ENCODE data around the gene LIPC.

LIPC gene

DNA sequence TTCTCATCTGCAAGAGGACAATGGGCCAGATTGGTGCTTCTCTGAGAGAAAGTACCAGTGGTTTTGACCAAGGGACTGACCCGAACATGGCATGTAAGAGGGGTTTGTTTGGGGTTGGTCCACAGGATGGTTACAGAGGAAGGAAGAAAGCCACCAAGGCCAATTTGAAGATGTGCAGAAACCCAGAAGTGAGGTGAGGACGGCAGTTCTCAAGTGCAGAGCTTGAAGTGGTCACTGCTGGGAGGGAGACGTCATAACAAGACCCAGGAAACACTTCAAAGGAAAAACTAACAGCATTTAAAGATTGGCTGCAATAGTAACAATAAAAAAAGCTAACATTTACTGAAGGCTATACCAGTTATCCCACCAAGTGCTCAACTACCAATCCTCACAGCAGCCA is 29.1 kb downstream of the LIPC start:
- TF ChIP-seq MAX (IDR thresholded peaks at IDR 0.05) (no peak), CREB1 (IDR thresholded peaks at IDR 0.05; ENCODE audit: low read depth) (no peak), CEBPB (IDR thresholded peaks at IDR 0.05) (no peak), TEAD4 (IDR thresholded peaks at IDR 0.05) (no peak), NFIC (IDR thresholded peaks at IDR 0.05) (no peak), YY1 (IDR thresholded peaks at IDR 0.05; ENCODE audit: low read depth) (no peak), EGR1 (IDR thresholded peaks at IDR 0.05) (no peak), TAF1 (IDR thresholded peaks at IDR 0.05; ENCODE audit: low read depth) (no peak), RAD21 (IDR thresholded peaks at IDR 0.05; ENCODE audit: low read depth) (no peak), USF1 (IDR thresholded peaks at IDR 0.05) (no peak), EP300 (IDR thresholded peaks at IDR 0.05; ENCODE audit: borderline replicate concordance) (no peak), TCF12 (IDR thresholded peaks at IDR 0.05; ENCODE audit: low read depth) (no peak), ZBTB7A (IDR thresholded peaks at IDR 0.05; ENCODE audit: low read depth) (no peak), FOXM1 (IDR thresholded peaks at IDR 0.05; ENCODE audit: borderline replicate concordance, low read depth) (no peak)
- TF ChIP-seq, protein P1, sequence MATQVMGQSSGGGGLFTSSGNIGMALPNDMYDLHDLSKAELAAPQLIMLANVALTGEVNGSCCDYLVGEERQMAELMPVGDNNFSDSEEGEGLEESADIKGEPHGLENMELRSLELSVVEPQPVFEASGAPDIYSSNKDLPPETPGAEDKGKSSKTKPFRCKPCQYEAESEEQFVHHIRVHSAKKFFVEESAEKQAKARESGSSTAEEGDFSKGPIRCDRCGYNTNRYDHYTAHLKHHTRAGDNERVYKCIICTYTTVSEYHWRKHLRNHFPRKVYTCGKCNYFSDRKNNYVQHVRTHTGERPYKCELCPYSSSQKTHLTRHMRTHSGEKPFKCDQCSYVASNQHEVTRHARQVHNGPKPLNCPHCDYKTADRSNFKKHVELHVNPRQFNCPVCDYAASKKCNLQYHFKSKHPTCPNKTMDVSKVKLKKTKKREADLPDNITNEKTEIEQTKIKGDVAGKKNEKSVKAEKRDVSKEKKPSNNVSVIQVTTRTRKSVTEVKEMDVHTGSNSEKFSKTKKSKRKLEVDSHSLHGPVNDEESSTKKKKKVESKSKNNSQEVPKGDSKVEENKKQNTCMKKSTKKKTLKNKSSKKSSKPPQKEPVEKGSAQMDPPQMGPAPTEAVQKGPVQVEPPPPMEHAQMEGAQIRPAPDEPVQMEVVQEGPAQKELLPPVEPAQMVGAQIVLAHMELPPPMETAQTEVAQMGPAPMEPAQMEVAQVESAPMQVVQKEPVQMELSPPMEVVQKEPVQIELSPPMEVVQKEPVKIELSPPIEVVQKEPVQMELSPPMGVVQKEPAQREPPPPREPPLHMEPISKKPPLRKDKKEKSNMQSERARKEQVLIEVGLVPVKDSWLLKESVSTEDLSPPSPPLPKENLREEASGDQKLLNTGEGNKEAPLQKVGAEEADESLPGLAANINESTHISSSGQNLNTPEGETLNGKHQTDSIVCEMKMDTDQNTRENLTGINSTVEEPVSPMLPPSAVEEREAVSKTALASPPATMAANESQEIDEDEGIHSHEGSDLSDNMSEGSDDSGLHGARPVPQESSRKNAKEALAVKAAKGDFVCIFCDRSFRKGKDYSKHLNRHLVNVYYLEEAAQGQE (IDR thresholded peaks at IDR 0.05; ENCODE audit: low read depth): no peak

DNA sequence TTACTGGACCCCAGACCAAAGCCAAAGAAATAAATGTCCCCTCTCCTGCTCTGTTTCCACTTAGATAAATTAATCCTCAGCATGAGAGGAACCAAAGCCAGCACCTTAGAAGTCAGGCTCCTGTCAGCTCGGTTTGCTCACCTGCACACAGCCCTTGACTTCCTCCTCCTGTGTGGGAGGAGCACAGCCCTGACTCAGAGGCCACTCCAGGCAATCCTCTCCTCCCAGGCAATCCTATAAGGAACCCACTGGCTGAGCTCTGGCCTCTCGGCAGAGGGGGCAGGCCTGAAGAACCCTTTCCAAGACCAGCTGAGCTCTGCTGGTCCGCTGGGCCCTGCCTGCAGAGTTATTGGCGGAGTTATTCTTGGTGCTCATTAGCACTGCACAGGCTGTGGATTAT is 30.8 kb downstream of the LIPC start:
- TF ChIP-seq FOXM1 (IDR thresholded peaks at IDR 0.05; ENCODE audit: borderline replicate concordance, low read depth): no peak
- TF ChIP-seq EGR1 (IDR thresholded peaks at IDR 0.05): no peak
- 0 out of 2 replicates have a peak, but pooled peaks have one; percentile 37 for TF ChIP-seq EP300 (IDR thresholded peaks at IDR 0.05; ENCODE audit: borderline replicate concordance)
- no peak for TF ChIP-seq USF1 (IDR thresholded peaks at IDR 0.05)
- TF ChIP-seq MAX (IDR thresholded peaks at IDR 0.05): peak; percentile 13; the same call in 1 of the 2 replicates
- 0 out of 2 replicates have a peak, but pooled peaks have one; percentile 6 for TF ChIP-seq YY1 (IDR thresholded peaks at IDR 0.05; ENCODE audit: low read depth)
- no peak for TF ChIP-seq ZBTB7A (IDR thresholded peaks at IDR 0.05; ENCODE audit: low read depth)
- TF ChIP-seq CREB1 (IDR thresholded peaks at IDR 0.05; ENCODE audit: low read depth): no peak
- no peak for TF ChIP-seq CEBPB (IDR thresholded peaks at IDR 0.05)
- TF ChIP-seq TAF1 (IDR thresholded peaks at IDR 0.05; ENCODE audit: low read depth): no peak
- no peak for TF ChIP-seq NFIC (IDR thresholded peaks at IDR 0.05)
- TF ChIP-seq TCF12 (IDR thresholded peaks at IDR 0.05; ENCODE audit: low read depth): no peak; the same call in 1 of the 2 replicates
- no peak for TF ChIP-seq TEAD4 (IDR thresholded peaks at IDR 0.05)
- TF ChIP-seq, protein P1 (IDR thresholded peaks at IDR 0.05; ENCODE audit: low read depth): no peak
- peak; percentile 16; the same call in 1 of the 2 replicates for TF ChIP-seq RAD21 (IDR thresholded peaks at IDR 0.05; ENCODE audit: low read depth)

DNA sequence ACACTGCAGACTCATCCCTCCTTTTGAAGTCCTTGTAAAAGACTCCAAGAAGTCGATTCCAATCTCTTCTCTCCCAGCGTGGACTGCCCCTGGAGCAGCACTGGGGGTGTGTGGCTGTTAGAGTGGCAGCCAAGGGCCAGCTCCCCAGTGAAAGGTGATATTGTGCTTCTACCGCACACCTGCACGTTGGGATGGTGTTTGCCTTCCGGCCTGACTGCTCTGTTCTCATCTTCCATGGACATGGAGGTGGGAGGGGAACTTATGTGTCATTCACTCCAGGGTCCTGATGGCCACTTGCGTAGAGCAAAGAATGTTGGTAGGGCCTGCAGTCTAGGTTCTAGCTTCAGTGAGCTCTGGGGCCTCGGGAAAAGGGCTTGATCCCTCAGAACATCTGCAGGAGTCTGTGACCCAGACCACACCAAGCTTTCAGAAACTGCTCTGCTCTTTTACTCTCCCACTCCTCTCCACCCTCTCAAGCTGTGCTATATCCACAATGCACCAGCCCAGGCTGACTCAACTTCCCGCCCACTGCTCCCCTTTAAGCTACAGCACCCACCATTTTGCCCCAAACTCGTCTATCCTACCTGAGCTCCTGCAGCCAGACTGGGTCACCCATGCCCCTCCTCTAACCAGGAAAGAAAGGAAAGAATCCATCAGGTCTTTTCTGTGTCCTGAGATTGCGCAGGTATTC is 31.3 kb downstream of the LIPC start:
- TF ChIP-seq TCF12 (IDR thresholded peaks at IDR 0.05; ENCODE audit: low read depth) (0 out of 2 replicates have a peak, but pooled peaks have one; percentile 39), YY1 (IDR thresholded peaks at IDR 0.05; ENCODE audit: low read depth) (0 out of 2 replicates have a peak, but pooled peaks have one; percentile 8), ZBTB7A (IDR thresholded peaks at IDR 0.05; ENCODE audit: low read depth) (no peak)

DNA sequence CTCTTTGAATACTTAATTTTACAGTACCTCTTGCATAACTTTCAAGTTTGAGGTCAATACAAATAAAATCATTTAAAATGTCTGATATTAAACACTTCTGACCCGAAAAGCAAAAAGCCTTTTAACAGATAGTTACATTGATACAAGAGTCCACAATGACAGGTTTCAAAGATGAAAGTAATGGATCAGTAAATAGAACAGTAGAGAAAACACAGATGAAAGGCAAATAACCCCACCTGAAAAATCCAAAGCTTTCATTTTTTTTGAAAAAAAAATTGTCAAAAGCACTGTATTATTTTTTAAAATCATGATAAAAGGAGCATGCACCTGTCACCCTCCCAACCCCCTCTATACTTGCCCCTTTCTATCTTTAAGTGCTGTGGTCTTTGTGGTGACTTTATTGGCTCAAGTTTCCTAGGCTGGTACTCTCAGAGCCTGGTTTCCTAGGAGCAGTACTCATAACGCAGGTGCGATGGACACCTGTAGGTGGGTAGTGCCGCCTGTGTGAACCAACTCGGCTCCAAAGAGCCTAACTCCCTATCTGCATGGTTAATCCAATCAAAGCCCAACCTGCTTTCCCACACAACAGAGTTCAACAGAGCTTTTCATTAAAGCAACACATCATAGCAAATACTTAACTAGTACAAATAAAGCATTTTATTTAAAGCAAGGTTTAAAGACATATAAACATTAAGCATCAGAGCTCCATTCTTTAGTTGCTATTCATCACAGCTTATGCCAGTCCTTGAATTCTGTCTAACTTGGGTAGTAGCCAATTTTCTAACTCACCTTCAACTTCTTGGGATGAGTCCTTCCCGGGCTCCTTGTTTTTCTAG is 32.2 kb downstream of the LIPC start:
- TF ChIP-seq NFIC (IDR thresholded peaks at IDR 0.05) (0 out of 2 replicates have a peak, but pooled peaks have one; percentile 15), TEAD4 (IDR thresholded peaks at IDR 0.05) (no peak), TAF1 (IDR thresholded peaks at IDR 0.05; ENCODE audit: low read depth) (no peak), CREB1 (IDR thresholded peaks at IDR 0.05; ENCODE audit: low read depth) (no peak), MAX (IDR thresholded peaks at IDR 0.05) (0 out of 2 replicates have a peak, but pooled peaks have one; percentile 17), ZBTB7A (IDR thresholded peaks at IDR 0.05; ENCODE audit: low read depth) (no peak), RAD21 (IDR thresholded peaks at IDR 0.05; ENCODE audit: low read depth) (no peak), YY1 (IDR thresholded peaks at IDR 0.05; ENCODE audit: low read depth) (no peak), EGR1 (IDR thresholded peaks at IDR 0.05) (no peak), FOXM1 (IDR thresholded peaks at IDR 0.05; ENCODE audit: borderline replicate concordance, low read depth) (no peak), EP300 (IDR thresholded peaks at IDR 0.05; ENCODE audit: borderline replicate concordance) (no peak)
- TF ChIP-seq, protein P1 (IDR thresholded peaks at IDR 0.05; ENCODE audit: low read depth): no peak
